ENCODE data around the gene ADGRG1. TPM values are rescaled to one million over a fixed set of nuclear protein-coding genes. Genes with fewer than 3 reads are reported as not detected.

ADGRG1 gene
- total and polyA plus RNA-seq, 12 donors, result 1.8 to 69.9 (median 41.4) TPM

DNA sequence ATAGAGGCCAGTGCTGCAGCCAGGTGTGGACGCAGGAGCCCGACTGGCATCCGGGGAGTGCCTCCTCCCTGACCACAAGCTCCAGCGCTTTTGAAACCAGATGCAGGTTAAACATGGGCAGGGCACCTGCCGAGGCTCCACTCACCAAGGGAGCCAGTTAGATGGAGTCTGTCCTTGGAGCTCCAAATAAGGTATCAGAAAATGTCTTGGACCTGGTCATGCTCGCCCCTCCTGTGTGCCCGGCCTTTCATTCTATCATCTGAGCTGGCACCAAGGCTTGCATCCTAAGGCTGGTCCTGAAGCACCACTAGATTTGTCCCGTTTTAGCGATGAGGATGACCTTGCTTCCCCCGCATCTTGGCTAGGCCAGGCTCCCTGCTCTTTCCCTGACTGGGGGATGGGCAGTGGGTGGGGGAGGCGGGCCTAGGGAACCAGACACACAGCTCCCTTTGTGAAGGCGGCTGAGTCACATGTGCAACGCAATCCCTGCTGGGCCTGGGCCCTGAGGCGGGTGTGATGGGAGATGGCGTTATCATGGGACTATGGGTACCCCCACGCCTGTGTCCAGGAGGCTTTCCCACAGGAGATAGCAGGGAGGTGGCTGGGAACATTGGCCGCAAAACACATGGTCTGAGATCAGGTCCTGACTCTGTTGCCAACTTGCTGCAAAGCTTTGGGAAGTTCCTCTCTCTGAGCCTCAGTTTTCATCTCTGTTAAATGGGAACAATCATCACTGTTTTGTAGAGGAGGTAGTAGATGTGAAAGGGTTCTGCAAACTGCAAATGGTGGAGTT, 5.0 kb upstream of the ADGRG1 start:
- DNase-seq, result peak; percentile 65 to 92 (median 89)
- H3K9me3 ChIP-seq (replicated peaks in 1 of 3), result no peaks in the 10 kb centered on the region
- H3K27ac ChIP-seq, result peak overlapping the region in 2 of 5 donors; percentile 49 to 74
- no peak overlapping the region for H3K4me3 ChIP-seq
- intact Hi-C loops (cut with DNase I), result no loop called here
- TF ChIP-seq, protein P1, sequence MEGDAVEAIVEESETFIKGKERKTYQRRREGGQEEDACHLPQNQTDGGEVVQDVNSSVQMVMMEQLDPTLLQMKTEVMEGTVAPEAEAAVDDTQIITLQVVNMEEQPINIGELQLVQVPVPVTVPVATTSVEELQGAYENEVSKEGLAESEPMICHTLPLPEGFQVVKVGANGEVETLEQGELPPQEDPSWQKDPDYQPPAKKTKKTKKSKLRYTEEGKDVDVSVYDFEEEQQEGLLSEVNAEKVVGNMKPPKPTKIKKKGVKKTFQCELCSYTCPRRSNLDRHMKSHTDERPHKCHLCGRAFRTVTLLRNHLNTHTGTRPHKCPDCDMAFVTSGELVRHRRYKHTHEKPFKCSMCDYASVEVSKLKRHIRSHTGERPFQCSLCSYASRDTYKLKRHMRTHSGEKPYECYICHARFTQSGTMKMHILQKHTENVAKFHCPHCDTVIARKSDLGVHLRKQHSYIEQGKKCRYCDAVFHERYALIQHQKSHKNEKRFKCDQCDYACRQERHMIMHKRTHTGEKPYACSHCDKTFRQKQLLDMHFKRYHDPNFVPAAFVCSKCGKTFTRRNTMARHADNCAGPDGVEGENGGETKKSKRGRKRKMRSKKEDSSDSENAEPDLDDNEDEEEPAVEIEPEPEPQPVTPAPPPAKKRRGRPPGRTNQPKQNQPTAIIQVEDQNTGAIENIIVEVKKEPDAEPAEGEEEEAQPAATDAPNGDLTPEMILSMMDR (IDR thresholded peaks at IDR 0.05), result no peak
- TF ChIP-seq POLR2A (IDR thresholded peaks at IDR 0.05), result no peak
- H3K36me3 ChIP-seq (replicated peaks in 1 of 2), result no peaks in the 10 kb centered on the region
- no peaks in the 10 kb centered on the region for H3K27me3 ChIP-seq
- WGBS, 4 donors, result 55 to 58% (median 57%) methylated on average over 11 to 17 of the region's 17 CpGs
- peaks cover 23 to 38% of the 10 kb centered on the region in 2 donors for H3K4me1 ChIP-seq (replicated peaks in 1 of 2)

DNA sequence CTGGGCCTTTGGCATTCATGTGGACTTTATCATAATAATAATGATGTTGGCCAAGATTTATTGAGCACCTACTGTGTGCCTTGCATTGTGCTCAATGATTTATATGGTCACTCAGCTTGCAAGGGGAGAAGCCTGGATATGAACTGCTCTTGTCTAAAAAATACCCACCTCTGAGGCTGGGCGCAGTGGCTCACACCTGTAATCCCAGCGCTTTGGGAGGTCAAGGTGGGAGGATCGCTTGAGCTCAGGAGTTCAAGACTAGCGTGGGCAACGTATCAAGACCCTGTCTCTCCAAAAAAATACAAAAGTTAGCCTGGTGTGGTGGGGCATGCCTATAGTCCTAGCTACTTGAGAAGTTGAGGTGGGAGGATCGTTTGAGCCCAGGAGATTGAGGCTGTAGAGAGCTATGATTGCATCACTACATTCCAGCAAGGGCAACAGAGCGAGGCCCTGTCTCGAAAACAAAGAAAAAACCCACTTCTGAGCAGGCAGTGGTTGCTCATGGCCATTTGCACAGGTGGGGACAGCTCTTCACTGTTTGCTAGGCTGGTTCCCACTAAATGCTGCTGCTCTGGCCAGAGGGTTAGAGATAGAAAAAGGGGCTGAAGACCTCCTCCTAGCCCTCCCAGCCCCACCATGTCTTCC, 4.3 kb upstream of the ADGRG1 start:
- intact Hi-C loops (cut with DNase I), result no loop called here
- H3K4me1 ChIP-seq (replicated peaks in 1 of 2), result peaks cover 25 to 43% of the 10 kb centered on the region in 2 donors
- TF ChIP-seq, protein P1 (IDR thresholded peaks at IDR 0.05), result no peak
- peak overlapping the region in 2 of 5 donors; percentile 26 to 74 for H3K27ac ChIP-seq
- no peaks in the 10 kb centered on the region for H3K36me3 ChIP-seq (replicated peaks in 1 of 2)
- peak in 1 of 7 donors; percentile 49 for DNase-seq
- WGBS, 4 donors, result 77 to 87% (median 80%) methylated on average over 8 of the region's 8 CpGs
- no peak overlapping the region for H3K4me3 ChIP-seq
- H3K9me3 ChIP-seq (replicated peaks in 1 of 3), result no peaks in the 10 kb centered on the region
- H3K27me3 ChIP-seq, result no peaks in the 10 kb centered on the region

DNA sequence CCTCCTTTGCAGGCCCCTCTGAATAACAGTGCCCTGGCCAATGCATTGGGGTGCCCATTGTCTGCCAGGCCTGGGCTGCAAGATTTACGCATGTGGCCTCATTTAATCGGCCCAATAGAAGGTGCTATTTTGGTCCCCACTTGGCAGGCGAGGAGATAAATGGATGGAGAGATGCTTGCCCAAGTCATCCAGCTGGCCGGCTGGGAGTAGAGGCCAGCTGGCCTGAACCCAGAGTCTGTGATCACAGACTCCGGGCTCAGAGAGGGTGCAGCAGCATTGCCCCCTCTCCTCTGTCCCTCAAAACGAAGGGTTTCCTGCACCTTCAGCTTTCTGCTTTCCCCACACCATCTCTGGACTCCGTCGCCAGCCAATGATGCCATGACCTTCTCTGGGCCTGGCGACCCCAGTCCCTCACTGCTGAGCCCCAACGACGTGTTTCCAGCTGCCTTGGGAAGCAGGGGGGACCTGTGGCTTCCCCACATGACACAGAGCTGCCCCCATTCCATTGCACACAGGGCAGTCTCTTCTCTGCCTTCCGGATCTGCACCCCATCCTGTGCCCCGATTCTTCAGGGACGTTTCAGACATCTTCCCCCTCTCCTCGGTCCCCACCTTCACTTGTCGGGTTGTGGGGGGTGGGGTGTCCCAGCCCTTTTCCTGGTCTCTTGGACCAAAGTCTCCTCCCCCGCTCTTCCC, 3.5 kb upstream of the ADGRG1 start:
- TF ChIP-seq POLR2A (IDR thresholded peaks at IDR 0.05), result no peak
- TF ChIP-seq, protein P1 (IDR thresholded peaks at IDR 0.05), result no peak
- Histone ChIP-seq H3K4me1 (replicated peaks in 1 of 2) (peaks cover 25 to 43% of the 10 kb centered on the region in 2 donors), H3K27me3 (no peaks in the 10 kb centered on the region), H3K4me3 (no peak overlapping the region), H3K27ac (peak overlapping the region in 2 of 5 donors; percentile 26 to 74), H3K36me3 (replicated peaks in 1 of 2) (no peaks in the 10 kb centered on the region), H3K9me3 (replicated peaks in 1 of 3) (no peaks in the 10 kb centered on the region)
- DNase-seq, result peak; percentile 34 to 87 (median 79)
- intact Hi-C loops (cut with DNase I), result no loop called here
- WGBS, 4 donors, result 48 to 66% (median 61%) methylated on average over 14 to 17 of the region's 17 CpGs
